Keratinocyte (primary cell): ENCODE results near the gene CLEC9A. TPM values are rescaled to one million over a fixed set of nuclear protein-coding genes. Genes with fewer than 3 reads are reported as not detected.

Experiments
- DNase-seq: peaks from one replicate; pipeline ENCODE4 v3.0.0-alpha.2; 2011; ENCODE audit warnings: low read depth, missing footprints, low spot score
- FAIRE-seq: peaks from 2 replicates; lab custom pipeline; 2011; peaks lifted over from hg19 to GRCh38; lab: Jason Lieb, UNC
- H2AFZ ChIP-seq: 2 replicates; pipeline ENCODE4 v1.6.0; 2012; ENCODE audit warnings: low read length, control low read depth, inconsistent platforms; ENCODE audit not compliant: control insufficient read depth
- H3K27ac ChIP-seq: 2 replicates; pipeline ENCODE4 v1.5.1; 2011; ENCODE audit warnings: low read length; ENCODE audit not compliant: control insufficient read depth, insufficient read depth
- H3K27me3 ChIP-seq: 3 replicates; pipeline ENCODE4 v1.6.0; 2011; ENCODE audit warnings: low read length; ENCODE audit not compliant: control insufficient read depth, insufficient read depth; ENCODE audit errors: extremely low read depth
- H3K36me3 ChIP-seq, 2 experiments: 2 replicates in 1 of 2; 3 replicates in 1 of 2; pipeline ENCODE4 v1.5.1; 2011; ENCODE audit warnings: low read length in 2 of 2, mild to moderate bottlenecking in 1 of 2; ENCODE audit not compliant: control insufficient read depth in 2 of 2, insufficient read depth in 2 of 2; ENCODE audit errors: extremely low read depth in 1 of 2
- H3K4me1 ChIP-seq: 3 replicates; pipeline ENCODE4 v1.5.1; 2011; ENCODE audit warnings: low read length; ENCODE audit not compliant: control insufficient read depth, insufficient read depth; ENCODE audit errors: extremely low read depth
- H3K4me2 ChIP-seq: 3 replicates; pipeline ENCODE4 v1.6.0; 2011; ENCODE audit warnings: low read depth, low read length; ENCODE audit not compliant: control insufficient read depth, insufficient read depth; ENCODE audit errors: extremely low read depth
- H3K4me3 ChIP-seq, 3 experiments: fragments of 200-600 bp in 1 of 3; sonication (generic) in 1 of 3; 2 replicates in 2 of 3; 3 replicates in 1 of 3; pipeline ENCODE4 v1.5.1; 2011 to 2016; ENCODE audit warnings: low read length in 3 of 3, mild to moderate bottlenecking in 3 of 3, control low read depth in 2 of 3, inconsistent platforms in 1 of 3, low read depth in 1 of 3, mixed read lengths in 1 of 3, mixed run types in 1 of 3, moderate library complexity in 1 of 3; ENCODE audit not compliant: control insufficient read depth in 2 of 3, insufficient read depth in 2 of 3; ENCODE audit errors: extremely low read depth in 1 of 3
- H3K79me2 ChIP-seq: 2 replicates; pipeline ENCODE4 v1.6.0; 2012; ENCODE audit warnings: low read length; ENCODE audit not compliant: control insufficient read depth, insufficient read depth
- H3K9ac ChIP-seq: 3 replicates; pipeline ENCODE4 v1.6.0; 2011; ENCODE audit warnings: low read length; ENCODE audit not compliant: control insufficient read depth, insufficient read depth; ENCODE audit errors: extremely low read depth
- H3K9me1 ChIP-seq: 3 replicates; pipeline ENCODE4 v1.6.0; 2011; ENCODE audit warnings: low read length; ENCODE audit not compliant: control insufficient read depth, insufficient read depth; ENCODE audit errors: extremely low read depth
- H3K9me3 ChIP-seq: 2 replicates; pipeline ENCODE4 v1.5.1; 2012; ENCODE audit warnings: low read depth, low read length; ENCODE audit not compliant: control insufficient read depth
- H4K20me1 ChIP-seq: 3 replicates; pipeline ENCODE4 v1.6.0; 2011; ENCODE audit warnings: low read length; ENCODE audit not compliant: control insufficient read depth, insufficient read depth; ENCODE audit errors: extremely low read depth
- CTCF ChIP-seq, 3 experiments: IDR thresholded peaks in 1 of 3; conservative IDR thresholded peaks in 1 of 3; optimal IDR thresholded peaks in 1 of 3; 2 replicates in 2 of 3; 3 replicates in 1 of 3; pipeline versions ENCODE3 to v1.5.1; 2011; ENCODE audit warnings: low read length in 3 of 3, mild to moderate bottlenecking in 3 of 3, moderate library complexity in 2 of 3, control low read depth in 1 of 3, inconsistent platforms in 1 of 3; ENCODE audit not compliant: insufficient read depth in 2 of 3; ENCODE audit errors: extremely low read depth in 1 of 3
- EZH2 ChIP-seq: IDR thresholded peaks from one replicate; pipeline ENCODE4 v1.6.1; 2012; ENCODE audit warnings: inconsistent platforms, mild to moderate bottlenecking, low read length, moderate library complexity
- dilution Hi-C: fragments of 300-500 bp; cut with MboI; formaldehyde crosslinking; loops from one replicate; pipeline ENCODE4 v1.7.0; 2020; ENCODE audit warnings: low sequenced_read_pairs; ENCODE audit not compliant: extremely low pct_ligation_motif_present
- polyA minus RNA-seq, 3 experiments: library from RNA; depleted of rRNA, polyadenylated mRNA; stranded (reverse); fragments of >200 nt; gene quantifications; 1 replicate in 1 of 3; 2 replicates in 1 of 3; 3 replicates in 1 of 3; pipeline ENCODE4 v1.2.3, GENCODE V29; 2011
- polyA plus RNA-seq, 5 experiments: library from polyadenylated mRNA; depleted of rRNA in 3 of 5; stranded (reverse) in 3 of 5; stranded (forward) in 1 of 5; unstranded in 1 of 5; fragments of >200 nt; gene quantifications; 1 replicate in 1 of 5; 2 replicates in 3 of 5; 3 replicates in 1 of 5; pipeline versions ENCODE4 v1.2.1 to v1.2.3, GENCODE V29; 2011 to 2012; ENCODE audit warnings: missing spikeins in 2 of 5, low read depth in 1 of 5, low replicate concordance in 1 of 5

Gene CLEC9A
- polyA plus RNA-seq (not detected in 3 replicates), polyA minus RNA-seq (not detected in 3 replicates)
- not detected for polyA plus RNA-seq (2011; ENCODE audit: low read depth)
- polyA plus RNA-seq (2011; cell fraction: cytosol; rRNA removed), result not detected in 2 replicates
- polyA plus RNA-seq (2011; cell fraction: nucleus; rRNA removed), result not detected in 2 replicates
- not detected in 2 replicates for polyA plus RNA-seq (2012; ENCODE audit: low replicate concordance)
- polyA minus RNA-seq (2011; cell fraction: cytosol; rRNA and poly(A)+ RNA removed), result not detected
- polyA minus RNA-seq (2011; cell fraction: nucleus; rRNA and poly(A)+ RNA removed), result not detected in 2 replicates

- Histone ChIP-seq H2AFZ (no peak within 1 kb of the TSS), H3K4me2 (peak within 1 kb of the TSS; percentile 16), H3K9me3 (no peaks in the 10 kb centered on the region), H3K9me1 (no peaks in the 10 kb centered on the region), H3K36me3 (no peaks in the 10 kb centered on the region), H3K4me1 (peaks cover 11% of the 10 kb centered on the region), H3K4me3 (no peak within 1 kb of the TSS), H3K9ac (no peak within 1 kb of the TSS), H3K27ac (peak within 1 kb of the TSS; percentile 26), H4K20me1 (no peaks in the 10 kb centered on the region), H3K79me2 (no peaks in the 10 kb centered on the region), H3K27me3 (no peaks in the 10 kb centered on the region)
- no peak for FAIRE-seq
- dilution Hi-C loops, result no loop called here
- TF ChIP-seq CTCF (optimal IDR thresholded peaks at IDR 0.05 in 1 of 3, IDR thresholded peaks at IDR 0.05 in 1 of 3, conservative IDR thresholded peaks at IDR 0.05 in 1 of 3; ENCODE audit: extremely low read depth in 1 of 3, insufficient read depth in 2 of 3, low read length in 3 of 3), result no peak
- no peak for TF ChIP-seq EZH2
- no peak for DNase-seq
These were observed at the start of gene CLEC9A for GRCh38 chr12:10030446-10030845. Gene CLEC9A, plus strand, starts transcription at chr12:10030682. Its CDS starts 22,006 bp downstream, at chr12:10052688.

- Histone ChIP-seq H3K4me1 (no peaks in the 10 kb centered on the region), H4K20me1 (no peaks in the 10 kb centered on the region), H3K79me2 (no peaks in the 10 kb centered on the region), H3K27me3 (no peaks in the 10 kb centered on the region), H3K4me2 (no peak overlapping the region), H3K4me3 (no peak overlapping the region), H3K9me1 (no peaks in the 10 kb centered on the region), H3K9ac (no peak overlapping the region), H3K36me3 (no peaks in the 10 kb centered on the region), H2AFZ (no peak overlapping the region), H3K27ac (no peak overlapping the region), H3K9me3 (no peaks in the 10 kb centered on the region)
- DNase-seq (no peak), FAIRE-seq (no peak)
- TF ChIP-seq EZH2, result no peak
- TF ChIP-seq CTCF (optimal IDR thresholded peaks at IDR 0.05 in 1 of 3, IDR thresholded peaks at IDR 0.05 in 1 of 3, conservative IDR thresholded peaks at IDR 0.05 in 1 of 3; ENCODE audit: extremely low read depth in 1 of 3, insufficient read depth in 2 of 3, low read length in 3 of 3), result no peak
- dilution Hi-C loops, result no loop called here
These were observed 38.6 kb upstream of the CLEC9A start for GRCh38 chr12:9991876-9992275.
